ENCODE measurements around the gene RIC8B.

Gene RIC8B

DNA sequence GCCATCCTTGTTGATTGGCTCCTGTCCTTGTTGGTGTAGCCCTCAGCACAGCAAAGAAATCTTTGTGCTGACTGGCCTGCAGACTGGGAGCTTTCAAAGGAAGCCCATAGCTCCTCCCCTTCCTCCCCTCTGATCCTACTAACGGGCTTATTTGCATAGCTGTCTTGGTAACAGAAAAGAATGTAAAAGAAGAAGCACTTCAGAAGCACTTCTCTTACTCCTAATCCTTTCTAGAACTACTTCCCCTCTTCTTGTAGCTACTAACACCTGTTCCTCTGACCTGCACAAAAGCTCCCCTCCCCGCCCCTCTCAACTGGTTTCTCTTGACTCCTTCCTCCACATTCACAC lies 14.3 kb upstream of the RIC8B start:
- H3K27ac ChIP-seq = no peak overlapping the region
- TF ChIP-seq, protein P1, sequence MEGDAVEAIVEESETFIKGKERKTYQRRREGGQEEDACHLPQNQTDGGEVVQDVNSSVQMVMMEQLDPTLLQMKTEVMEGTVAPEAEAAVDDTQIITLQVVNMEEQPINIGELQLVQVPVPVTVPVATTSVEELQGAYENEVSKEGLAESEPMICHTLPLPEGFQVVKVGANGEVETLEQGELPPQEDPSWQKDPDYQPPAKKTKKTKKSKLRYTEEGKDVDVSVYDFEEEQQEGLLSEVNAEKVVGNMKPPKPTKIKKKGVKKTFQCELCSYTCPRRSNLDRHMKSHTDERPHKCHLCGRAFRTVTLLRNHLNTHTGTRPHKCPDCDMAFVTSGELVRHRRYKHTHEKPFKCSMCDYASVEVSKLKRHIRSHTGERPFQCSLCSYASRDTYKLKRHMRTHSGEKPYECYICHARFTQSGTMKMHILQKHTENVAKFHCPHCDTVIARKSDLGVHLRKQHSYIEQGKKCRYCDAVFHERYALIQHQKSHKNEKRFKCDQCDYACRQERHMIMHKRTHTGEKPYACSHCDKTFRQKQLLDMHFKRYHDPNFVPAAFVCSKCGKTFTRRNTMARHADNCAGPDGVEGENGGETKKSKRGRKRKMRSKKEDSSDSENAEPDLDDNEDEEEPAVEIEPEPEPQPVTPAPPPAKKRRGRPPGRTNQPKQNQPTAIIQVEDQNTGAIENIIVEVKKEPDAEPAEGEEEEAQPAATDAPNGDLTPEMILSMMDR (conservative IDR thresholded peaks at IDR 0.05) = no peak

DNA sequence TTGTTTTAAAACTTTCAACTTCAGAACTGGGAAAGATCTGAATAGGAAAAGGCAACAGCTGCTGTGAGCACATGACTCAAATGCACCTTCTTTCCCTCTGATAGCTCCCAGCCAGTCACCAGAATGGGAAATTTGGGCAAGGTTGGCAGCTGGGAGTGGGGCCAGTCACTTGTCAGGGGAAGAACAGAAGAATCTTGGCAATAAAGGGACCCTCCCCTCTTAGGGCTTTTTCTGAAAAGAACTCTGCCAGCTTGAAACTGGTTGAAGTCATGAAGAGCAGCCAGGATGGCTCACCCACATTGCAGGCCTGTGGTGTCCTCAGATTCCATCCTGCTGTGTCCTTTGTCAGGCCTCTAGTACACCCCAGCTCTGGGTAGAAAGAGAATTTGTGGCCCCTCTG lies 10.3 kb upstream of the RIC8B start:
- TF ChIP-seq, protein P1 (conservative IDR thresholded peaks at IDR 0.05) = no peak
- H3K27ac ChIP-seq = no peak overlapping the region

DNA sequence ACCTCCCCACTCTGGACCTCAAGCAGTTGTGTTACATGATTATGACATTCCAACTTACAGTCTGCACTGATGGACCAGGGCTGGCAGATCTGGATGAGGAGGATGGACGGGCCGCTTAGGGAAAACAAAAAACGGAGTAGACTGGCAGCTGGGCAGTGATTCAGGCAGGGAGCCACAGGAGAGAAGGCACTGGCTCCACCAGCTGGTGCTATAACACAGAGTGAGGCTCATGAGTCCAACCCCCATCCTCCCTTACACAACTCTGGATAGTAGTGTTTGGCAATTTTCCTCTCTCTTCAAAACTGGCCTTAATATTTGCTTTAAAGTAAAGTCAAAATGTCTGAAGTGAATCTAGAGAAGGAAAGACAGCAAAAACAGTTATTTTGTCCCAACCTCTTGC lies 9.7 kb upstream of the RIC8B start:
- no peak overlapping the region for H3K27ac ChIP-seq
- TF ChIP-seq, protein P1 (conservative IDR thresholded peaks at IDR 0.05) = no peak

DNA sequence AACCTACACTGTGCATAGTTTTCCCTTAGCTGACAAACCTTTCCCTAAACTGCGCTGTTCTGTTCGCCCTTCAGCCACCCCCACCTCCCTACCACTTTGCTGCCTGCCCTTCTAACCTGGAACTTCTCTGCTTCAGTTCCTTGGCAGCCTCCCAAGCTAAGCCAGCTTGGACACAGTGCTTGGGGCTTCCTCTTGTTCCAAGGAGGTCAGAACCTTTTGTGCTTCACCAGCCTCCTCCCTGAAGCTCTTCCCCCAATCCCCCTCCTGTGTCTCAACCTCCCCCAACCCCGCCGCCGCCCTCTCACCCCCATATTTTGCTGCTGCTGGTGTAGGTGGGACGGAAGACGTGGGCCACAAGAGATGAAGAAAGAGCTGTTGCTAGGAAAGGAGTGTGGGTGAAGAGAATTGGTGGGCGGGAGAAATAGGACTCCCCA lies 8.1 kb upstream of the RIC8B start:
- no peak overlapping the region for H3K27ac ChIP-seq
- TF ChIP-seq, protein P1 (conservative IDR thresholded peaks at IDR 0.05) = no peak

DNA sequence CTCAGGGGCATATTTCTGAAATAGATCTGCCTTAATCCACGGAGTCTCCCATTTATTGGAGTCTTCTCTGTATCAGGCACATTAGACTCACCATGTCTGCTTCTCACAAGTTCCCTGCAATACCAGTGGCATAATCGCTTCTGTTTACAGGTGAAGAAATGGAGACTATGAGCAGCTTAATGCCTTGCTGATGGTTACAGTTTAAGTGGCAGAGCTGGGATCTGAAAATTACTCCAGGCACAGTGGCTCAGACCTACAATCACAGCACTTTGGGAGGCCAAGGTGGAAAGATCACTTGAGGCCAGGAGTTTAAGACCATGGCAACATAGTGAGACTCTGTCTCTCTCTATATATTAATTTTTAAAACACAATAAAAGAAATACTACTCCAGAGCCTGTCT lies 7.3 kb upstream of the RIC8B start:
- TF ChIP-seq, protein P1 (conservative IDR thresholded peaks at IDR 0.05) = no peak

DNA sequence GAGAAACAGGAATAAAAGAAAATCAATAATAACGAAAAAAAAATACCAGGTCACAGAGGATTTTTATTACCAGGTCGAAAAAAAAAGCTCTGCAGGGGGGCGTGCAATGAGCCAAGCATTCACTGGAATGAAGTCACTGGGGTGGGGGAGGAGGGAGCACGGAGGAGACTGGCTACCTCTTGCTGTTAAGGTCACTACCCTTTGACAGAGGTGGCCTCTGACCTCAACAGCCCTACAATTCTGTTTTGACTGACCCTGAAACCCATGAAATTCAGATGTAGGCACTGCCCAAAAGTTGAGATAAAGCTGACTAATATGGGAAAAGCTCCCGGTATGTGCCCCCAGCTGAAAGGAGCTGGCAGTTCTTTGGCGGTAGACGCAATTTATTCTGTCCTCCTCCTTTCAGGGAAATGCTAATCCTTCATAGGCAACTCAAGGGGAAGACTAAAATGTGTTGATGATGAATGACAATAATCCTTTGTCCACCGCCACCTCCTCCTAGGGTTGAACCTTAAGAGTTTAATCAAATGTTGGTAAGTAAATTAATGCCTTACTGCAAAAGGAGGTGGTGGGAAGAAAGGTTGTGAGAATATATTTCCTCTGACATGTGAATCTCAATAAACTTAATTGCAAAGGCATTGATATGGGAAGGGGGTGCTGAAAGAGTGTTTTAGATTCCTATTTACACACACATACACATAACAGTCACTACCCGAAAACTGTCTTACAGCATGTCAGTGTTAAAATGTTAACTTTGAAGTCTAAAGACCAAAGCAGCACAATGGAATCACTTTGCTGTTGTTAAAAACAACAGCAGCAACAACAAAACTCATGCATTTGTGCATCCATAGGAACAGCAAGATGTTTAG lies 6.3 kb upstream of the RIC8B start:
- no peak overlapping the region for H3K27ac ChIP-seq
- TF ChIP-seq, protein P1 (conservative IDR thresholded peaks at IDR 0.05) = no peak

More for the DNA sequence above, 7.3 kb upstream of the RIC8B start:
- no peak overlapping the region for H3K27ac ChIP-seq

DNA sequence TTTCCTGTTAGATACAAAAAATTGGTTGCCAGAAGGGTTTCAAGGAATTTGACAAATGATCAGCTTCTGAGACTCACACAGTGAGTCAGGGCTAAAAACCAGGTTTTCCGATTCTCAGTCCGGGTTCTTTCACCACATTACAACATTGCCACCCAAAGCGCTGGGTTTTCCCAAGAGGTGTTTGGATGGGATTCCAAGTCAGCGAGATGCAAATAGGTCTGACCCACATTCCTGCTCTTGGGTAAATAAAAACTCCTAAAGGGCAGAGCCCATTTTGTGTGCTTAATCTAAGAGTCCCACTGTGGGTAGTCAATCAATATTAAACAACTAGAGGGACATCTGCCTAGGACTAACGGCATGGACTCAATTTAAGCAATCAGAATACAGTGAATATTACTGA lies 5.4 kb upstream of the RIC8B start:
- TF ChIP-seq, protein P1 (conservative IDR thresholded peaks at IDR 0.05) = no peak
- no peak overlapping the region for H3K27ac ChIP-seq

All from VCaP (cell line).